Epithelial cell of esophagus (primary cell): ENCODE data around the gene USF1.

Experiments
- DNase-seq: peaks from one replicate; pipeline ENCODE4 v3.0.0; 2010; ENCODE audit warnings: low read depth
- H3K4me3 ChIP-seq: 2 replicates; pipeline ENCODE4 v1.5.1; 2011; ENCODE audit warnings: mild to moderate bottlenecking, low read length, control low read depth
- CTCF ChIP-seq: IDR thresholded peaks from 2 replicates; pipeline ENCODE4 v1.5.1; 2011; ENCODE audit warnings: low read depth, mild to moderate bottlenecking, low read length, control low read depth, inconsistent platforms; ENCODE audit not compliant: insufficient read depth; ENCODE audit errors: missing control alignments

Gene USF1

GRCh38 chr1:161059293-161059692 lies 13.5 kb upstream of the USF1 start:
- TF ChIP-seq CTCF: no peak
- DNase-seq: no peak
- H3K4me3 ChIP-seq: no peak overlapping the region

GRCh38 chr1:161054805-161055204 lies 9.0 kb upstream of the USF1 start:
- H3K4me3 ChIP-seq: no peak overlapping the region
- peak; percentile 23 for TF ChIP-seq CTCF
- DNase-seq: no peak

GRCh38 chr1:161054232-161054631 lies 8.5 kb upstream of the USF1 start:
- no peak for TF ChIP-seq CTCF
- H3K4me3 ChIP-seq: no peak overlapping the region
- DNase-seq: no peak

- DNase-seq: no peak
- no peak overlapping the region for H3K4me3 ChIP-seq
- no peak for TF ChIP-seq CTCF
Measured at GRCh38 chr1:161052899-161053298, 7.1 kb upstream of the USF1 start.

- no peak for TF ChIP-seq CTCF
Measured at GRCh38 chr1:161051219-161051618, 5.4 kb upstream of the USF1 start.

GRCh38 chr1:161048949-161049722 lies 3.4 kb upstream of the USF1 start:
- no peak for DNase-seq
- no peak overlapping the region for H3K4me3 ChIP-seq
- TF ChIP-seq CTCF: no peak

More at GRCh38 chr1:161051219-161051618, 5.4 kb upstream of the USF1 start:
- no peak for DNase-seq
- no peak overlapping the region for H3K4me3 ChIP-seq
